Bronchial epithelial cell (primary cell): ENCODE results near the gene RGN. TPM values are rescaled to one million over a fixed set of nuclear protein-coding genes. Genes with fewer than 3 reads are reported as not detected.

Experiments used
- DNase-seq: peaks from one replicate; pipeline ENCODE4 v3.0.0-alpha.2; 2010; ENCODE audit warnings: low read depth
- FAIRE-seq: peaks from 2 replicates; lab custom pipeline; 2011; peaks lifted over from hg19 to GRCh38; lab: Jason Lieb, UNC
- H3K27me3 ChIP-seq: 2 replicates; pipeline ENCODE4 v1.5.1; 2011; ENCODE audit warnings: low read length; ENCODE audit not compliant: control insufficient read depth, insufficient read depth
- H3K36me3 ChIP-seq: 2 replicates; pipeline ENCODE4 v1.5.1; 2011; ENCODE audit warnings: low read length; ENCODE audit not compliant: control insufficient read depth, insufficient read depth
- H3K4me3 ChIP-seq: 2 replicates; pipeline ENCODE4 v1.5.1; 2011; ENCODE audit warnings: mild to moderate bottlenecking, low read depth, low read length, control low read depth
- CTCF ChIP-seq: IDR thresholded peaks from 2 replicates; pipeline ENCODE4 v1.5.1; 2011; ENCODE audit warnings: mild to moderate bottlenecking, moderate library complexity, low read length, control low read depth, inconsistent platforms; ENCODE audit not compliant: insufficient read depth, severe bottlenecking
- total RNA-seq: library from RNA; depleted of rRNA; stranded (reverse); fragments of >200 nt; gene quantifications from 2 replicates; pipeline ENCODE4 v1.2.1, GENCODE V29; 2014

Gene RGN
- total RNA-seq, result 0.26 TPM in 1 of 2 replicates, not detected in the other

DNA sequence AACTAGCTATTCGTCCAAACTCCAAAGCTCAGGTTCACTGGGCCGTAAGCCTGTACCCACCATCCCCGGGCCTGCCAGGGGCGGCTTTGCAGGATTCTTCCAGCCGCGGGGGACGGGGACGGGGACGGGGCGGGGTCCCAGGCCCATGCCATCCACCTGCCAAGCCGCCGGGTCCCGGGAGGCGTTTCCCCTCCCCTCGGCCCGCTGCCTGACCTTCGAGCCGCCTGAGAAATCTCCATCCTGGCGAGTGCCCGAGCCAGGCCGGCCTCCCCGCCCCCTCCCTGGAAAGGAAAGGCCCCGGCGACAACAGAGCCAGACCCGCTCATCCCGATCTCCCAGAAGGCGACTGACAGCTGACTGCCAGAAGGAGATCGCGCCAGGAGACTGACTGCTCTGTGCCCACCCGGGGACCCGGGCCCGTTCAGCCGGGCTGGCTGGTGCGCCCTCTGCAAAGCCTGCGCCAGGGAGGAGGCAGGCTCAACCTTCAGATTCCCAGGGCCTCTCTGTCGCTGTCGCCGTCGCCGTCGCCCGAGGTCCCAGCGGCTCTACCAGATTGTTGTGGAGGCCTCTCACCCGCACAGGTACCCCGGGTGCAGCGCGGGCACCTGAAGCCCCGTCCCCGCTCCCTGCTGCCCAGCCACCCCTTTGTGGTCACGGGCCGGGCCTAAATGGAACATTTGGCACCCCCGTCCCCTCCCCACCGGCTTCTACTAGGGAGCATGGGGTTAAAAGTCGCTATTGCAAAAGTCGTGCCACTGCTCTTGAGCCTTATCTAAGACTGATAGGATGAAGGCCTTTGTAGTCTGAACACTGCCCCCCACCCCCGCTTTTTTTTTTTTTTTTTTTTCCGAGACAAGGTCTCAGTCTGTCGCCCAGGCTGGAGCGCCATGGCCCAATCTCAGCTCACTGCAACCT lies at the start of gene RGN:
RGN (plus strand) TSS at position 315 of the 915 bp plus-strand sequence. CDS start 2,702 bp downstream, outside the sequence.
- no peak for TF ChIP-seq CTCF
- Histone ChIP-seq H3K4me3 (peak within 1 kb of the TSS; percentile 26), H3K27me3 (no peaks in the 10 kb centered on the region), H3K36me3 (no peaks in the 10 kb centered on the region)
- DNase-seq (no peak), FAIRE-seq (no peak)

GRCh38 chrX:47030339-47030738 lies 47.9 kb upstream of the RGN start:
- DNase-seq (peak; percentile 55), FAIRE-seq (no peak)
- Histone ChIP-seq H3K27me3 (no peaks in the 10 kb centered on the region), H3K4me3 (no peak overlapping the region), H3K36me3 (no peaks in the 10 kb centered on the region)
- peak; percentile 25 for TF ChIP-seq CTCF

- no peak for FAIRE-seq
- no peak for TF ChIP-seq CTCF
Measured at GRCh38 chrX:47047989-47048388, 30.3 kb upstream of the RGN start.

GRCh38 chrX:47059142-47059874 lies 18.9 kb upstream of the RGN start:
- FAIRE-seq (no peak), DNase-seq (no peak)
- no peaks in the 10 kb centered on the region for H3K36me3 ChIP-seq
- no peak for TF ChIP-seq CTCF
- no peaks in the 10 kb centered on the region for H3K27me3 ChIP-seq
- no peak overlapping the region for H3K4me3 ChIP-seq

More at GRCh38 chrX:47047989-47048388, 30.3 kb upstream of the RGN start:
- DNase-seq, result peak; percentile 9
- Histone ChIP-seq H3K36me3 (no peaks in the 10 kb centered on the region), H3K27me3 (no peaks in the 10 kb centered on the region), H3K4me3 (no peak overlapping the region)

GRCh38 chrX:47060708-47061107 lies 17.5 kb upstream of the RGN start:
- Histone ChIP-seq H3K36me3 (no peaks in the 10 kb centered on the region), H3K4me3 (no peak overlapping the region), H3K27me3 (no peaks in the 10 kb centered on the region)
- DNase-seq (peak; percentile 43), FAIRE-seq (no peak)
- no peak for TF ChIP-seq CTCF
